Suprapubic skin (tissue), 3 donors: ENCODE measurements around the gene TBL2.

ENCODE experiments used
- CTCF ChIP-seq, 2 donors: fragments of 200-600 bp in 1 of 2; fragments of 450-650 bp in 1 of 2; sonication (generic) in 1 of 2; IDR thresholded peaks; one replicate each; pipeline ENCODE4 v1.5.1; 2016 to 2019; ENCODE audit warnings: antibody characterized with exemption in 2 of 2, mild to moderate bottlenecking in 1 of 2, moderate library complexity in 1 of 2
- POLR2AphosphoS5 ChIP-seq, 3 donors: sonication (generic); formaldehyde crosslinking; IDR thresholded peaks; one replicate each; pipeline ENCODE4 v1.6.1; 2017; ENCODE audit warnings: antibody characterized with exemption in 3 of 3

- TF ChIP-seq CTCF (IDR thresholded peaks at IDR 0.05), result no peak
- no peak for TF ChIP-seq POLR2AphosphoS5 (IDR thresholded peaks at IDR 0.05)
Observed at GRCh38 chr7:73615886-73616285, 37.5 kb upstream of the TBL2 start.
